PC-3 (cell line): ENCODE results near the gene FNDC7. TPM values are rescaled to one million over a fixed set of nuclear protein-coding genes. Genes with fewer than 3 reads are reported as not detected.

ENCODE experiments used
- ATAC-seq: fragments of 200-7000 bp; cut with Tn5 transposase; 2 replicates; pipeline ENCODE4 v1.9.1; 2020; ENCODE audit warnings: mild to moderate bottlenecking, moderate library complexity
- BruUV-seq: library from RNA; stranded (reverse); fragments of 400-500 nt; replicated peaks from 2 replicates; lab custom pipeline; 2021; lab: Mats Ljungman, UMichigan
- CTCF ChIA-PET: fragments of 300-600 bp; sonication (Branson Sonifier 250); formaldehyde crosslinking; loops from one replicate; lab custom pipeline; 2022; ENCODE audit warnings: antibody characterized with exemption; lab: Charles Lee
- POLR2A ChIA-PET: fragments of 300-600 bp; sonication (Branson Sonifier 250); formaldehyde crosslinking; loops from one replicate; lab custom pipeline; 2022; ENCODE audit warnings: antibody characterized with exemption; ENCODE audit not compliant: unreplicated experiment; lab: Charles Lee
- DNase-seq: peaks from one replicate; pipeline ENCODE4 v3.0.0-alpha.2; 2015
- H2AFZ ChIP-seq: fragments of 300-600 bp; sonication (generic); 2 replicates; pipeline ENCODE4 v1.6.0; 2016; ENCODE audit warnings: antibody characterized with exemption, low read length
- H3F3A ChIP-seq: fragments of 300-600 bp; sonication (generic); one replicate; pipeline ENCODE4 v1.6.0; 2017; ENCODE audit warnings: antibody characterized with exemption, low read length, control low read depth, mild to moderate bottlenecking; ENCODE audit not compliant: unreplicated experiment
- H3K27ac ChIP-seq: fragments of 300-600 bp; sonication (generic); 2 replicates; pipeline ENCODE4 v1.5.1; 2016; ENCODE audit warnings: mild to moderate bottlenecking, low read length
- H3K27me3 ChIP-seq: fragments of 300-600 bp; sonication (generic); 2 replicates; pipeline ENCODE4 v1.6.1; 2016; ENCODE audit warnings: low read length, mixed read lengths
- H3K36me3 ChIP-seq: fragments of 300-600 bp; sonication (generic); 2 replicates; pipeline ENCODE4 v1.6.1; 2016; ENCODE audit warnings: low read depth, mixed run types, low read length, mixed read lengths
- H3K4me1 ChIP-seq: fragments of 300-600 bp; sonication (generic); 2 replicates; pipeline ENCODE4 v1.5.1; 2016; ENCODE audit warnings: low read length; ENCODE audit not compliant: insufficient read depth
- H3K4me2 ChIP-seq: fragments of 300-600 bp; sonication (generic); 2 replicates; pipeline ENCODE4 v1.6.0; 2016; ENCODE audit warnings: low read length
- H3K4me3 ChIP-seq: fragments of 300-600 bp; sonication (generic); 2 replicates; pipeline ENCODE4 v1.5.1; 2016; ENCODE audit warnings: mild to moderate bottlenecking, low read length, mixed read lengths
- H3K79me2 ChIP-seq: fragments of 300-600 bp; sonication (generic); 2 replicates; pipeline ENCODE4 v1.6.1; 2017; ENCODE audit warnings: low read length, mixed read lengths
- H3K9ac ChIP-seq: fragments of 300-600 bp; sonication (generic); 2 replicates; pipeline ENCODE4 v1.6.0; 2016; ENCODE audit warnings: mild to moderate bottlenecking, low read length
- H3K9me2 ChIP-seq: fragments of 300-600 bp; sonication (generic); replicated peaks from 2 replicates; pipeline ENCODE4 v1.6.1; 2016; ENCODE audit warnings: mixed run types, low read length, mixed read lengths
- H3K9me3 ChIP-seq: fragments of 300-600 bp; sonication (generic); 2 replicates; pipeline ENCODE4 v1.6.1; 2016; ENCODE audit warnings: low read length, mixed read lengths
- H4K20me1 ChIP-seq: fragments of 300-600 bp; sonication (generic); 2 replicates; pipeline ENCODE4 v1.6.1; 2016; ENCODE audit warnings: low read length, mixed read lengths
- EZH2 ChIP-seq: fragments of 300-600 bp; sonication (generic); IDR thresholded peaks from one replicate; pipeline ENCODE4 v1.6.1; 2017; ENCODE audit warnings: antibody characterized with exemption, mild to moderate bottlenecking, low read length; ENCODE audit not compliant: unreplicated experiment
- EZH2phosphoT487 ChIP-seq: fragments of 300-600 bp; sonication (generic); IDR thresholded peaks from 2 replicates; pipeline ENCODE4 v1.6.1; 2018; ENCODE audit warnings: mild to moderate bottlenecking, antibody characterized with exemption, low read length, borderline replicate concordance
- intact Hi-C: fragments of 100-400 bp; cut with micrococcal nuclease; formaldehyde crosslinking; loops from 2 replicates; pipeline ENCODE4 v1.9.0; 2023
- total RNA-seq: library from RNA; depleted of rRNA; stranded (reverse); fragments of >200 nt; gene quantifications from 2 replicates; pipeline ENCODE4 v1.2.3, GENCODE V29; 2014
- TF ChIP-seq, protein P1 (sequence below): fragments of 300-600 bp; sonication (generic); conservative IDR thresholded peaks from 2 replicates; pipeline ENCODE4 v1.5.1; 2017; ENCODE audit warnings: antibody characterized with exemption, low read depth, mild to moderate bottlenecking, low read length

FNDC7 gene
- total RNA-seq, 1 experiment from 2014 or later: not detected

DNA sequence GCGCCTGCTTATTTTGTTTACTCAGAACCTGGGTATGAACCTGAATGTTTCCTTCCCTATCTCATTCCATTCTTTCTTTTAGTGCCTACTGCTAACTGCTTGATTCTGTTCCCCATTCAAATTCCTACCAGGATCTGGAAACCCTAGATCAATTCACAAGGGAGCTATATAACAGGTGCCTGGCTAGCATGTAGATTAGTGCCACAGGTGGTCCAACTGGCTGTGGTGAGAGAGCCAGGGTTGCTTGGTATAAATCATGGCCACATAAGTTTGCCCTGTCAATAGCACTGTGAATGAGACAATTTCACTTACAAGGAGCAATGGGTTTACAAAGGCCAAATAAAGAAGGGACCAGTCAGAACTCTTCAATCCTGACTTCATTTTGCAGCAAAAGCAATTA is 27.2 kb upstream of the FNDC7 start:
- ChIA-PET POLR2A (no interaction called here), CTCF (no interaction called here)
- H4K20me1 ChIP-seq: no peaks in the 10 kb centered on the region
- H3K9me2 ChIP-seq: no peaks in the 10 kb centered on the region
- H3K4me1 ChIP-seq: no peaks in the 10 kb centered on the region
- ATAC-seq: no peak
- no peak overlapping the region for H3K4me3 ChIP-seq
- no peaks in the 10 kb centered on the region for H3K79me2 ChIP-seq
- DNase-seq: no peak
- H3K27ac ChIP-seq: no peak overlapping the region
- no peak overlapping the region for H3K9ac ChIP-seq
- no peak overlapping the region for H3K4me2 ChIP-seq
- no TSS peak for BruUV-seq
- no peaks in the 10 kb centered on the region for H3K27me3 ChIP-seq
- no peak overlapping the region for H2AFZ ChIP-seq
- no peaks in the 10 kb centered on the region for H3F3A ChIP-seq
- TF ChIP-seq EZH2 (no peak), EZH2phosphoT487 (no peak)
- TF ChIP-seq, protein P1, sequence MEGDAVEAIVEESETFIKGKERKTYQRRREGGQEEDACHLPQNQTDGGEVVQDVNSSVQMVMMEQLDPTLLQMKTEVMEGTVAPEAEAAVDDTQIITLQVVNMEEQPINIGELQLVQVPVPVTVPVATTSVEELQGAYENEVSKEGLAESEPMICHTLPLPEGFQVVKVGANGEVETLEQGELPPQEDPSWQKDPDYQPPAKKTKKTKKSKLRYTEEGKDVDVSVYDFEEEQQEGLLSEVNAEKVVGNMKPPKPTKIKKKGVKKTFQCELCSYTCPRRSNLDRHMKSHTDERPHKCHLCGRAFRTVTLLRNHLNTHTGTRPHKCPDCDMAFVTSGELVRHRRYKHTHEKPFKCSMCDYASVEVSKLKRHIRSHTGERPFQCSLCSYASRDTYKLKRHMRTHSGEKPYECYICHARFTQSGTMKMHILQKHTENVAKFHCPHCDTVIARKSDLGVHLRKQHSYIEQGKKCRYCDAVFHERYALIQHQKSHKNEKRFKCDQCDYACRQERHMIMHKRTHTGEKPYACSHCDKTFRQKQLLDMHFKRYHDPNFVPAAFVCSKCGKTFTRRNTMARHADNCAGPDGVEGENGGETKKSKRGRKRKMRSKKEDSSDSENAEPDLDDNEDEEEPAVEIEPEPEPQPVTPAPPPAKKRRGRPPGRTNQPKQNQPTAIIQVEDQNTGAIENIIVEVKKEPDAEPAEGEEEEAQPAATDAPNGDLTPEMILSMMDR: no peak
- H3K36me3 ChIP-seq: no peaks in the 10 kb centered on the region
- no peaks in the 10 kb centered on the region for H3K9me3 ChIP-seq
- intact Hi-C loops: no loop called here

DNA sequence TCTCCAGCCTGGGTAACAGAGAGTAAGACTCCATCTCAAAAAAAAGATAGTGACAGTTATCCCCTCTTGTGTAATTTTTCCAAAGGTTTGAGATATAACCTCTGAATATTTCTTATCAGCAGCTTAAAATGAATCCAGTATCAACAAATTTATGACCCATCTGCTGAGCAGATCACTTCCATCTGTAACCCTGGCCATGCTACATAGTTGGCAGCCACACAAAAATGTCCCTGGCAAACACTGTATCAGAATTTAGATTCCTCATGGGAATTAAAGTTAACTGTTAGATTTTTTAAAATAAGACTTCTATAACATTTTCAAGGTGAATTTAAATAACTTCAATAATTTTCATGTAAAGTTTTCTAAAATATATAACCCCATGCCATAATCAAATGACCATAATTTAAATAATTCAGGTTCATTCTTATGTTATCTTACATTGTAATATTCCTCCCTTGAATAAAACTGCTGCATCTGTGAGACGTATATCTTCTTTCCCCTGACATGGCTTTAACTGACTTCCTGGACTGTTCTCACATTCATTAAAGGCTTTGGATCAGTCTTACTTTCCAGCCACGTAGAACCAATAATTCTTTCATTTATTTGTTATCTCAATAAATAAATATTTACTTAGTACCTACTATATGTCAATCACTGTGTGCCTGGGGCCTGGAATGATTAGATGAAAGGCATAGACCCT is 25.9 kb upstream of the FNDC7 start:
- no peaks in the 10 kb centered on the region for H3K9me2 ChIP-seq
- no peaks in the 10 kb centered on the region for H3F3A ChIP-seq
- peaks cover 10% of the 10 kb centered on the region for H3K79me2 ChIP-seq
- no peaks in the 10 kb centered on the region for H3K9me3 ChIP-seq
- TF ChIP-seq EZH2 (no peak), EZH2phosphoT487 (no peak)
- TF ChIP-seq, protein P1: no peak
- H3K9ac ChIP-seq: no peak overlapping the region
- ChIA-PET CTCF (no interaction called here), POLR2A (no interaction called here)
- DNase-seq (no peak), ATAC-seq (no peak)
- no peaks in the 10 kb centered on the region for H4K20me1 ChIP-seq
- H3K4me2 ChIP-seq: no peak overlapping the region
- H3K36me3 ChIP-seq: no peaks in the 10 kb centered on the region
- peaks cover 8% of the 10 kb centered on the region for H3K4me1 ChIP-seq
- H2AFZ ChIP-seq: no peak overlapping the region
- intact Hi-C loops: no loop called here
- H3K27me3 ChIP-seq: no peaks in the 10 kb centered on the region
- no TSS peak for BruUV-seq
- H3K27ac ChIP-seq: no peak overlapping the region
- H3K4me3 ChIP-seq: no peak overlapping the region
